Vagina (tissue), 2 donors: Measurements from ENCODE around the gene FBXO42. TPM values are rescaled to one million over a fixed set of nuclear protein-coding genes. Genes with fewer than 3 reads are reported as not detected.
"Not testable (repeated sequence)": the region's sequence is repeated elsewhere in the genome, so short reads cannot be mapped to it uniquely, and the experiment has no call there.

Source experiments
- DNase-seq, 2 donors: peaks; one replicate each; pipeline ENCODE4 v3.0.0-alpha.2; 2017; ENCODE audit errors: extremely low spot score in 2 of 2
- H3K27ac ChIP-seq: fragments of 200-600 bp; sonication (generic); one replicate; pipeline ENCODE4 v1.5.1; 2019
- H3K27me3 ChIP-seq: fragments of 200-600 bp; sonication (generic); one replicate; pipeline ENCODE4 v1.5.1; 2019
- H3K36me3 ChIP-seq, 2 donors: fragments of 200-600 bp; sonication (generic); one replicate each; pipeline ENCODE4 v1.5.1; 2017 to 2019
- H3K4me1 ChIP-seq: fragments of 200-600 bp; sonication (generic); one replicate; pipeline ENCODE4 v1.5.1; 2019
- H3K4me3 ChIP-seq, 2 donors: fragments of 200-600 bp; sonication (generic); 1 replicate in 1 of 2; 2 replicates in 1 of 2; pipeline ENCODE4 v1.5.1; 2016 to 2019
- H3K9me3 ChIP-seq: fragments of 200-600 bp; sonication (generic); one replicate; pipeline ENCODE4 v1.5.1; 2019
- POLR2A ChIP-seq, 2 donors: fragments of 450-650 bp; IDR thresholded peaks; one replicate each; pipeline ENCODE4 v1.6.1; 2017; ENCODE audit warnings: antibody characterized with exemption in 2 of 2, mild to moderate bottlenecking in 2 of 2, moderate library complexity in 2 of 2
- POLR2AphosphoS5 ChIP-seq, 2 donors: sonication (generic); formaldehyde crosslinking; IDR thresholded peaks; one replicate each; pipeline ENCODE4 v1.9.0; 2017; ENCODE audit warnings: antibody characterized with exemption in 2 of 2, mild to moderate bottlenecking in 2 of 2, low read depth in 1 of 2; ENCODE audit not compliant: insufficient read depth in 1 of 2
- intact Hi-C: fragments of 100-400 bp; cut with DNase I; formaldehyde crosslinking; loops from one replicate; pipeline ENCODE4 v1.15.1; 2023
- total RNA-seq: library from RNA; depleted of rRNA; stranded (reverse); fragments of >200 nt; gene quantifications from one replicate; pipeline ENCODE4 v1.2.3, GENCODE V29; 2016
- TF ChIP-seq, protein P1 (sequence below), 3 experiments: fragments of 450-650 bp in 2 of 3; fragments of 200-600 bp in 1 of 3; sonication (generic) in 1 of 3; IDR thresholded peaks; one replicate each; pipeline ENCODE4 v1.5.1; 2017 to 2019; ENCODE audit warnings: antibody characterized with exemption in 3 of 3, mild to moderate bottlenecking in 2 of 3, moderate library complexity in 2 of 3

FBXO42 gene
- total RNA-seq, 1 donor from 2014 or later: 24.8 TPM

DNA sequence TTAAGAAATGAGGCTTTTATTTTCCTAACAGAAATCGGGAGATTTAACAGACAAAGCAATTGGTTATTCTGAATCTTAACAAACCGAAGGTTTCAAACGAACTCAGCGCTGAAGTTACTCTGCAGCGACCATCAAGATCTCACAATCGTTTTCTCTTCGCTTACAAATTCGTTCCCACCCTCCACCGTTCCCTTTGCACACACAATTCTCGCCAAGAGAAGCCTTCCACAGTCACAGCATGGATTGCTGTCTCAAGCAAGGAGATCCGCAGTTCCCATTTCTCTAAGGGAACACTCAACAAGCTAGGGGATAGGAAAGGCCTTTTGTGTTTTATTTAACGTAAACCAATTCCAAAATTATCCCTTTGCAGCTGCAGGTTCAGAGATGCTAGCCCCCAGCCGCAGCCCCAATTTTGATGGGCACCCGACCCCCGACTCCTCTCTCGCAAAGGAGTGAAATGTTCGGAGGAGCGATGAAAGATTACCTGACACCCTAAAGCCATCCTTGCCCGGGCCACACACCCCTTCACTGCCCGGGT is 755 bp downstream of the FBXO42 start:
- no peaks in the 10 kb centered on the region for H3K27me3 ChIP-seq
- H3K27ac ChIP-seq: peak overlapping the region; percentile 94
- intact Hi-C loops: no loop called here
- H3K4me1 ChIP-seq: peaks cover 37% of the 10 kb centered on the region
- peak overlapping the region; percentile 85 to 88 for H3K4me3 ChIP-seq
- H3K36me3 ChIP-seq: no peaks in the 10 kb centered on the region
- H3K9me3 ChIP-seq: no peaks in the 10 kb centered on the region
- TF ChIP-seq, protein P1, sequence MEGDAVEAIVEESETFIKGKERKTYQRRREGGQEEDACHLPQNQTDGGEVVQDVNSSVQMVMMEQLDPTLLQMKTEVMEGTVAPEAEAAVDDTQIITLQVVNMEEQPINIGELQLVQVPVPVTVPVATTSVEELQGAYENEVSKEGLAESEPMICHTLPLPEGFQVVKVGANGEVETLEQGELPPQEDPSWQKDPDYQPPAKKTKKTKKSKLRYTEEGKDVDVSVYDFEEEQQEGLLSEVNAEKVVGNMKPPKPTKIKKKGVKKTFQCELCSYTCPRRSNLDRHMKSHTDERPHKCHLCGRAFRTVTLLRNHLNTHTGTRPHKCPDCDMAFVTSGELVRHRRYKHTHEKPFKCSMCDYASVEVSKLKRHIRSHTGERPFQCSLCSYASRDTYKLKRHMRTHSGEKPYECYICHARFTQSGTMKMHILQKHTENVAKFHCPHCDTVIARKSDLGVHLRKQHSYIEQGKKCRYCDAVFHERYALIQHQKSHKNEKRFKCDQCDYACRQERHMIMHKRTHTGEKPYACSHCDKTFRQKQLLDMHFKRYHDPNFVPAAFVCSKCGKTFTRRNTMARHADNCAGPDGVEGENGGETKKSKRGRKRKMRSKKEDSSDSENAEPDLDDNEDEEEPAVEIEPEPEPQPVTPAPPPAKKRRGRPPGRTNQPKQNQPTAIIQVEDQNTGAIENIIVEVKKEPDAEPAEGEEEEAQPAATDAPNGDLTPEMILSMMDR (IDR thresholded peaks at IDR 0.05): no peak
- no peak for DNase-seq

DNA sequence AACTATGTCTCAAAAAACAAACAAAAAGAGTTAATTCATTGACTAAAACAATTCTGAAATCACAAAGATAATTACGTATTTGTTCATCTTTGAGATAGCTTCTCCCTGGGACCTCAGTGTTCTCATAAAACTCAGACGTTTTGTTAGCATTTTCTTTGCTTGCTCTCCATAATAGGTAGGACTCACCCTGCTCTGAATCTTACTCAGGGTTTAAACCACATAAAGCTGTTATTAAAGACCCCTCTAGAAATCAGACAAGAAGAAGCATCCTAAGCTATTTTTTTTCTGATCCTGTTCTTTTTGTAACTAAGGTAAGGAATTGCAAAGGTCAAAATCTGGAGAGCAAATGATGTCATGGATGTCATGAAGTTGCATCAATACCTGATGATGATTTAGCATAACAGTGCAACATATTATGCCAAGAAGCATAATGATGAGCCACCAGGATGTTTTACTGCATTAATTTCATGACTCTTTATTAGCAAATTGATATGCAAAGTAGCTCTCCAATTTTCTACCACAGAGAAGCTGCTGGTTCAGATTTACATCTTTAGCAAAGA is 2.4 kb downstream of the FBXO42 start:
- Histone ChIP-seq H3K27me3 (no peaks in the 10 kb centered on the region), H3K36me3 (no peaks in the 10 kb centered on the region), H3K27ac (no peak overlapping the region), H3K4me3 (no peak overlapping the region), H3K4me1 (peaks cover 44% of the 10 kb centered on the region), H3K9me3 (no peaks in the 10 kb centered on the region)
- no peak for DNase-seq
- intact Hi-C loops: no loop called here
- TF ChIP-seq POLR2A (IDR thresholded peaks at IDR 0.05): no peak
- TF ChIP-seq, protein P1 (IDR thresholded peaks at IDR 0.05): no peak
- no peak for TF ChIP-seq POLR2AphosphoS5 (IDR thresholded peaks at IDR 0.05; ENCODE audit: insufficient read depth in 1 of 2, low read depth in 1 of 2)

DNA sequence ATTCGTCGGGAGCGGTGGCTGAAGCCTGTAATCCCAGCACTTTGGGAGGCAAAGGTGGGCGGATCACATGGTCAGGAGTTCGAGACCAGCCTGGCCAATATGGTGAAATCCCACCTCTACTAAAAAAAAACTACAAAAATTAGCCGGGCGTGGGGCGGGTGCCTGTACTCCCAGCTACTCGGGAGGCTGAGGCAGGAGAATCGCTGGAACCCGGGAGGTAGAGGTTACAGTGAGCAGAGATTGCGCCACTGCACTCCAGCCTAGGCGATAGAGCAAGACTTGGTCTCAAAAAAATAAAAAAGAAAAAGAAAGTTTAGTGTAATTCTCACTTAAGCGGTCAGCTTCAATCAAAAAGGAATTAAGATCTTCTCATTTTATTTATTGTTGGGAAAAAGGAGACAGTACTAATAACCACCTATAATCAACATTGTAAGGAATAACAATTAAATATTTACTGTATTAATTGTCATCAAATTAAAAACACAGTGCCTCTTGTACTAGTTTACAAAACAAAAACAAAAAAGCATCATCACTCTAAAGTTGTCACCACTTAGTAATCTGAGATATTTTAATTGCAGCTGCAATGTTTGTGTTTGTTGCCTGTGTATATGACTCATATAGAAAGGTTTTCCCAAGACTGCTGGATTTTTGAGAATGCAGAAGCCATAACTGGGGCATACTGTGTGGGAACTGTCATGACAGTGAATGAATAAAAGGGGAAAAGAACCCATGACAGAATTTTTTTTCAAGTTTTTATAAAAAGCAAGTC is 3.7 kb downstream of the FBXO42 start:
- intact Hi-C loops: no loop called here
- Histone ChIP-seq H3K4me3 (no peak overlapping the region), H3K27me3 (no peaks in the 10 kb centered on the region), H3K36me3 (no peaks in the 10 kb centered on the region), H3K4me1 (peaks cover 44% of the 10 kb centered on the region), H3K9me3 (no peaks in the 10 kb centered on the region), H3K27ac (no peak overlapping the region)
- TF ChIP-seq POLR2A (IDR thresholded peaks at IDR 0.05): no peak
- TF ChIP-seq, protein P1 (IDR thresholded peaks at IDR 0.05): no peak
- no peak for TF ChIP-seq POLR2AphosphoS5 (IDR thresholded peaks at IDR 0.05; ENCODE audit: insufficient read depth in 1 of 2, low read depth in 1 of 2)
- no peak for DNase-seq

DNA sequence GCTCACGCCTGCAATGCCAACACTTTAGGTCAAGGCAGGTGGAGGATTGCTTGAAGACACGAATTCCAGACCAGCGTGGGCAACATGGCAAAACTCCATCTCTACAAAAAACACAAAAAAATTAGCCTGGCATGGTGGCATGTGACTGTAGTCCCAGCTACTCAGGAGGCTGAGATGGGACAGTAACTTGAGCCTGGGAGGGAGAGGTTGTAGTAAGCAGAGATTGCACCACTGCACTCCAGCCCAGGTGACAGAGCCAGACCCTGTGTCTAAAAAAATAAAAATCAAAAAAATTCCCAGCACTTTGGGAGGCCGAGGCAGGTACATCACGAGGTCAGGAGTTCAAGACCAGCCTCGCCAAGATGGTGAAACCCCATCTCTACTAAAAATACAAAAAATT is 9.0 kb downstream of the FBXO42 start:
- H3K9me3 ChIP-seq, H3K27ac ChIP-seq, intact Hi-C loops, DNase-seq, H3K4me3 ChIP-seq, H3K36me3 ChIP-seq, H3K27me3 ChIP-seq: not testable (repeated sequence)
- H3K4me1 ChIP-seq: peaks cover 35% of the 10 kb centered on the region

DNA sequence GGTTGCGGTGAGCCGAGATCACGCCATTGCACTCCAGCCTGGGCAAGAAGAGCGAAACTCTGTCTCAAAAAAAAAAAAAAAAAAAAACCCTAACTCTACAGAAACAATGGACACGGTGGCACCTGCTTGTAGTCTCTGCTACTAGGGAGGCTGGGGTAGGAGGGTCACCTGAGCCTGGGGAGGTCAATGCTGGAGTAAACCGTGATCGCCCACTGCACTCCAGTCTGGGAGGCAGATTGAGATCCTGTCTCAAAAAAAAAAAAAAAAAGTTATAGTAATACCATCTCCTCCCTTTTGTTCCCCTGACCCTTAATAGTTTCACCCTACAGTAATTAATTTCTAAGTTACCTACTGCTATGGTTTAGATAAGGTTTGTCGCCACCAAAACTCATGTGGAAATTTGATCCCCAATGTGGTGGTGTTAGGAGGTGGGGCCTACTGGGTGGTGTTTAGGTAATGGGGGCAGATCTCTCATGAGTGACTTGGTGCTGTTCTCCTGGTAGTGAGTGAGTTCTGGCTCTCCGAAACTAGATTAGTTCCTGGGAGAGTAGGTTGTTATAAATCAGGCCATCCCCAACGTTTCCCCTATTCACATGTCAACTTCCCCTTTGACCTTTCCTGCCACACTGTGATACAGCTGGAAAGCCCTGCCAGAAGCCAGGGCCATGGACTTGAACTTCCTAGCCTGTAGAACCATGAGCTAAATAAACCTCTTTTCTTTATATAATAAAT is 9.8 kb downstream of the FBXO42 start:
- Histone ChIP-seq H3K27me3 (no peaks in the 10 kb centered on the region), H3K36me3 (no peaks in the 10 kb centered on the region), H3K27ac (no peak overlapping the region), H3K4me3 (no peak overlapping the region), H3K4me1 (peaks cover 27% of the 10 kb centered on the region), H3K9me3 (no peaks in the 10 kb centered on the region)
- intact Hi-C loops: no loop called here
- TF ChIP-seq POLR2AphosphoS5 (IDR thresholded peaks at IDR 0.05; ENCODE audit: insufficient read depth in 1 of 2, low read depth in 1 of 2) (no peak), POLR2A (IDR thresholded peaks at IDR 0.05) (no peak)
- TF ChIP-seq, protein P1 (IDR thresholded peaks at IDR 0.05): no peak
- no peak for DNase-seq
